ENCODE results near the gene TUBB6. TPM values are rescaled to one million over a fixed set of nuclear protein-coding genes. Genes with fewer than 3 reads are reported as not detected.

TUBB6 gene
- 560 TPM for total RNA-seq
- long read RNA-seq, transcript TUBB6-213 (4 exons, 1,017 nt), result minor isoform, 72 of 3,052 reads
- long read RNA-seq, transcript TUBB6-203 (4 exons, 788 nt), result minor isoform, 83 of 3,052 reads
- long read RNA-seq, transcript TUBB6-201 (4 exons, 2,064 nt), result major isoform, 2,459 of 3,052 reads
- long read RNA-seq, transcript TUBB6-202 (3 exons, 2,163 nt), result minor isoform, 71 of 3,052 reads
- long read RNA-seq, partial matches to known transcripts, result 43 of 3,052 reads
- long read RNA-seq, other reads (novel, unspliced or antisense), result 239 of 3,052 reads

- peak; percentile 94 for DNase-seq (ENCODE audit: low spot score)
Observed at GRCh38 chr18:12307701-12308385, at the start of gene TUBB6. TSS of gene TUBB6 (plus strand) at chr18:12308241. CDS start at chr18:12308293, 52 bp downstream.

GRCh38 chr18:12258719-12259705, 49.0 kb upstream of the TUBB6 start:
- DNase-seq (ENCODE audit: low spot score), result no peak

- no peak for DNase-seq (ENCODE audit: low spot score)
Observed at GRCh38 chr18:12262748-12263147, 45.3 kb upstream of the TUBB6 start.

- DNase-seq (ENCODE audit: low spot score), result no peak
Observed at GRCh38 chr18:12264864-12265263, 43.2 kb upstream of the TUBB6 start.

- DNase-seq (ENCODE audit: low spot score), result no peak
Observed at GRCh38 chr18:12271376-12272235, 36.4 kb upstream of the TUBB6 start.

GRCh38 chr18:12274793-12275192, 33.2 kb upstream of the TUBB6 start:
- no peak for DNase-seq (ENCODE audit: low spot score)

GRCh38 chr18:12276736-12277554, 31.1 kb upstream of the TUBB6 start:
- DNase-seq (ENCODE audit: low spot score), result no peak

- DNase-seq (ENCODE audit: low spot score), result no peak
Observed at GRCh38 chr18:12278215-12278671, 29.8 kb upstream of the TUBB6 start.

GRCh38 chr18:12278741-12279682, 29.0 kb upstream of the TUBB6 start:
- DNase-seq (ENCODE audit: low spot score), result no peak

- DNase-seq (ENCODE audit: low spot score), result no peak
Observed at GRCh38 chr18:12279781-12280531, 28.1 kb upstream of the TUBB6 start.

GRCh38 chr18:12281861-12282260, 26.2 kb upstream of the TUBB6 start:
- no peak for DNase-seq (ENCODE audit: low spot score)

- DNase-seq (ENCODE audit: low spot score), result no peak
Observed at GRCh38 chr18:12282442-12283039, 25.5 kb upstream of the TUBB6 start.

GRCh38 chr18:12283256-12283655, 24.8 kb upstream of the TUBB6 start:
- no peak for DNase-seq (ENCODE audit: low spot score)

- no peak for DNase-seq (ENCODE audit: low spot score)
Observed at GRCh38 chr18:12283666-12284065, 24.4 kb upstream of the TUBB6 start.

GRCh38 chr18:12287131-12287681, 20.8 kb upstream of the TUBB6 start:
- no peak for DNase-seq (ENCODE audit: low spot score)

- DNase-seq (ENCODE audit: low spot score), result no peak
Observed at GRCh38 chr18:12287684-12288402, 20.2 kb upstream of the TUBB6 start.

- no peak for DNase-seq (ENCODE audit: low spot score)
Observed at GRCh38 chr18:12288403-12288755, 19.7 kb upstream of the TUBB6 start.
